OCI-LY3 (cell line): Measurements from ENCODE around the gene PRR23E.
A peak's percentile ranks its signal among the peaks of the same experiment; 100 is the strongest.

Experiments
- H2AFZ ChIP-seq: fragments of 200-600, 300-600 bp; shearing (Covaris generic); 2 replicates; pipeline ENCODE4 v1.6.0; 2014; ENCODE audit warnings: antibody characterized with exemption, low read depth, low read length
- H3K27ac ChIP-seq: fragments of 200-600, 300-600 bp; sonication (generic); 2 replicates; pipeline ENCODE4 v1.5.1; 2014; ENCODE audit warnings: mild to moderate bottlenecking, low read length, moderate library complexity, mixed read lengths
- H3K27me3 ChIP-seq: fragments of 200-600, 300-600 bp; sonication (generic); 2 replicates; pipeline ENCODE4 v1.6.1; 2014; ENCODE audit warnings: low read depth, low read length, mixed read lengths
- H3K36me3 ChIP-seq: fragments of 200-600, 300-600 bp; sonication (generic); replicated peaks from 2 replicates; pipeline ENCODE3; 2014; ENCODE audit warnings: low read depth, low read length, mixed read lengths
- H3K4me1 ChIP-seq: fragments of 300-600, 200-600 bp; sonication (generic); 2 replicates; pipeline ENCODE4 v1.6.1; 2014; ENCODE audit warnings: low read length, mixed read lengths
- H3K4me2 ChIP-seq: fragments of 200-600, 300-600 bp; sonication (generic); 2 replicates; pipeline ENCODE4 v1.6.1; 2014; ENCODE audit warnings: low read length, mixed read lengths
- H3K4me3 ChIP-seq: fragments of 300-600, 200-600 bp; sonication (generic); 2 replicates; pipeline ENCODE4 v1.5.1; 2014; ENCODE audit warnings: antibody characterized with exemption, mild to moderate bottlenecking, low read length, moderate library complexity
- H3K79me2 ChIP-seq: fragments of 300-600, 200-600 bp; shearing (Covaris generic); 2 replicates; pipeline ENCODE4 v1.6.1; 2014; ENCODE audit warnings: mild to moderate bottlenecking, low read length, mixed read lengths
- H3K9ac ChIP-seq: fragments of 300-600, 200-600 bp; shearing (Covaris generic); 2 replicates; pipeline ENCODE4 v1.6.0; 2014; ENCODE audit warnings: mild to moderate bottlenecking, low read length, moderate library complexity
- H3K9me3 ChIP-seq: fragments of 200-600, 300-600 bp; shearing (Covaris generic); 2 replicates; pipeline ENCODE4 v1.6.1; 2014; ENCODE audit warnings: low read length, mixed read lengths; ENCODE audit not compliant: insufficient read depth
- H4K20me1 ChIP-seq: fragments of 200-600, 300-600 bp; sonication (generic); 2 replicates; pipeline ENCODE4 v1.6.1; 2016; ENCODE audit warnings: low read length, mixed read lengths; ENCODE audit not compliant: insufficient read depth
- CTCF ChIP-seq: fragments of 200-600, 300-600 bp; sonication (generic); IDR thresholded peaks from 2 replicates; pipeline ENCODE4 v1.5.1; 2014; ENCODE audit warnings: antibody characterized with exemption, low read length, low read depth
- EZH2phosphoT487 ChIP-seq: fragments of 200-600 bp; shearing (Covaris generic); IDR thresholded peaks from 2 replicates; pipeline ENCODE4 v1.6.1; 2018; ENCODE audit warnings: antibody characterized with exemption, mixed run types, low read depth

PRR23E gene

DNA sequence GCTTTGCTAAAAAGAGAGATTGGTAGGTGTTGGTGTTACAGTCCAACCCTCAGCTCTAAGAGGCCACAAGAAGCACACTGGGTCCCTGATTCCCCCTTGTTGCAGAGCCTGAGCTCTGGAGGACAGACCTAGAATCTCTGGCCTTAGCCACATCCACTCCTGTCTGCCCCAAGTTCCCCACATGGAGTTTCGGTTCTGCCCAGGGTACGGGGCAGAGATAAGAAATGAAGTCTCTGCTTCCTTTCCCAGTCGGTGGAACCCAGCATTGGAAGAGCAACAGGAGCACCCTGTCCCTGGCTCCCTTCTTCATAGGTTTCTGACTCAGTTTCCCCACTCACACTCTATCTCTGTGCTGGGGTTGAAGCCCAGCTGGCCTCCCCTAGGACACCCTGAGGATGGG is 13.2 kb downstream of the PRR23E start:
- no peak overlapping the region for H3K4me3 ChIP-seq
- H4K20me1 ChIP-seq = no peaks in the 10 kb centered on the region
- peak overlapping the region; percentile 27; the same call in 1 of the 2 replicates for H3K27ac ChIP-seq
- H3K36me3 ChIP-seq = peaks cover 9% of the 10 kb centered on the region
- H3K27me3 ChIP-seq = no peaks in the 10 kb centered on the region
- H2AFZ ChIP-seq = no peak overlapping the region
- TF ChIP-seq EZH2phosphoT487 = no peak
- TF ChIP-seq CTCF = no peak
- H3K9ac ChIP-seq = peak overlapping the region; percentile 14; the same call in 1 of the 2 replicates
- no peaks in the 10 kb centered on the region for H3K79me2 ChIP-seq
- peaks cover 11% of the 10 kb centered on the region; the same call in 1 of the 2 replicates for H3K9me3 ChIP-seq
- peaks cover 64% of the 10 kb centered on the region for H3K4me1 ChIP-seq
- peak overlapping the region; percentile 53 for H3K4me2 ChIP-seq

DNA sequence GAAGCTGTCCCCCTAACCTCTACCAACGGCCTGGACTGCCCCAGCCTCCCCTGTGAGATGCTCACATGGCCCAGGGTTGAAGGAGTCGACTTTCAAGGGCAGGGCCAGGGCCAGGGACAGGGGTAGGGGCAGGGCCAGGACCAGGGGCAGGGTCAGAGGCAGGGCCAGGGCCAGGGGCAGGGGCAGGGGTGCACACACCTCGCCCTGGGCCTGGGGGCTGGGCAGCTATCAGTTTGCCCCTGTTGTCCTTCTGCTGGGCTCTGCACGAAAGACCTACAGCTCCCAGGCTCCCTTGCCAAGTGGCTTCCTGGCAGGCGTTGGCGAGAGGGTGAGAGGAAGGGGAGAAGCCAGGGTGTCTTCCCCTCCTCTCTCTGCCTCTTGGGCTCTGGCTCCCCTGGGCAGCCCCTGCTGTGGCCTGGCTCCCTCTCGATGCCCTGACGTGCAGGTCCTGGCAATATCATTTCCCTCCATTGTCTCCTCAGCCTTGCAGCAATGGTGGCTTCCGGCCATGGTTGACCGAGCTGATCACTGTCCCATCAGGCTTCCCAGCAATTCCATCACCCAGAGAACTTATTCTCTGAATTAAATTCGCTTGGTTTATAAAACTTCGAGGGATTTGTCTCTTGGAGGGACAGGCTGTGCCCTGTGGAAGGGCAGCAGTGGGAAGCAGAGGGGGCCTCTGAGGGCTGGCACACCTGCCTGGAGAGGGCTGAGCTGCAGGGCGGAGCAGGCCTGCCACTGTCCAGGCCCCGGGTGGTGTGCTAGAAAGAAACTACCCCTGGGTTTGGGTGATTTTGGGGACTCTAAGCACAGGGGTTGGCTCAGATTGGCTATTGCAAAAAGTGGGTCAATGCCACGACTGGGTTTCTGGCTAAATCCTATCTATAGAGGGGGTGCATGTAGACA is 13.9 kb downstream of the PRR23E start:
- Histone ChIP-seq H4K20me1 (no peaks in the 10 kb centered on the region), H3K27me3 (no peaks in the 10 kb centered on the region), H3K4me3 (no peak overlapping the region), H3K79me2 (no peaks in the 10 kb centered on the region), H3K9me3 (peaks cover 11% of the 10 kb centered on the region; the same call in 1 of the 2 replicates), H2AFZ (no peak overlapping the region), H3K36me3 (peaks cover 9% of the 10 kb centered on the region), H3K4me2 (peak overlapping the region; percentile 53), H3K27ac (peak overlapping the region; percentile 27; the same call in 1 of the 2 replicates), H3K9ac (peak overlapping the region; percentile 14; the same call in 1 of the 2 replicates), H3K4me1 (peaks cover 69% of the 10 kb centered on the region)
- TF ChIP-seq EZH2phosphoT487 (no peak), CTCF (no peak)

GRCh38 chr3:127207727-127208482 is 15.0 kb downstream of the PRR23E start:
- Histone ChIP-seq H3K79me2 (no peaks in the 10 kb centered on the region), H3K4me3 (no peak overlapping the region), H3K9me3 (peaks cover 2% of the 10 kb centered on the region; the same call in 1 of the 2 replicates), H3K4me2 (no peak overlapping the region), H4K20me1 (no peaks in the 10 kb centered on the region), H3K4me1 (peaks cover 76% of the 10 kb centered on the region), H3K27ac (0 out of 2 replicates have a peak overlapping the region, but pooled peaks have one; percentile 63), H3K9ac (no peak overlapping the region), H2AFZ (no peak overlapping the region), H3K27me3 (no peaks in the 10 kb centered on the region), H3K36me3 (peaks cover 2% of the 10 kb centered on the region)
- no peak for TF ChIP-seq CTCF
- TF ChIP-seq EZH2phosphoT487 = no peak
